Activated naive CD8-positive, alpha-beta T cell (primary cell): Measurements from ENCODE around the gene ESPL1.

ENCODE experiments used
- H3K27ac Mint-ChIP-seq: one replicate; pipeline ENCODE4 v1.8.0; 2021; ENCODE audit warnings: mixed read lengths
- H3K27me3 Mint-ChIP-seq: one replicate; pipeline ENCODE4 v1.8.0; 2021; ENCODE audit warnings: mixed read lengths
- H3K36me3 Mint-ChIP-seq: one replicate; pipeline ENCODE4 v1.8.0; 2021; ENCODE audit warnings: mixed read lengths
- H3K4me1 Mint-ChIP-seq: one replicate; pipeline ENCODE4 v1.8.0; 2021; ENCODE audit warnings: low read depth, mixed read lengths
- H3K4me3 Mint-ChIP-seq: one replicate; pipeline ENCODE4 v1.8.0; 2021; ENCODE audit warnings: mild to moderate bottlenecking, mixed read lengths
- H3K9me3 Mint-ChIP-seq: one replicate; pipeline ENCODE4 v1.8.0; 2021; ENCODE audit warnings: low read depth, mixed read lengths

Gene ESPL1

DNA sequence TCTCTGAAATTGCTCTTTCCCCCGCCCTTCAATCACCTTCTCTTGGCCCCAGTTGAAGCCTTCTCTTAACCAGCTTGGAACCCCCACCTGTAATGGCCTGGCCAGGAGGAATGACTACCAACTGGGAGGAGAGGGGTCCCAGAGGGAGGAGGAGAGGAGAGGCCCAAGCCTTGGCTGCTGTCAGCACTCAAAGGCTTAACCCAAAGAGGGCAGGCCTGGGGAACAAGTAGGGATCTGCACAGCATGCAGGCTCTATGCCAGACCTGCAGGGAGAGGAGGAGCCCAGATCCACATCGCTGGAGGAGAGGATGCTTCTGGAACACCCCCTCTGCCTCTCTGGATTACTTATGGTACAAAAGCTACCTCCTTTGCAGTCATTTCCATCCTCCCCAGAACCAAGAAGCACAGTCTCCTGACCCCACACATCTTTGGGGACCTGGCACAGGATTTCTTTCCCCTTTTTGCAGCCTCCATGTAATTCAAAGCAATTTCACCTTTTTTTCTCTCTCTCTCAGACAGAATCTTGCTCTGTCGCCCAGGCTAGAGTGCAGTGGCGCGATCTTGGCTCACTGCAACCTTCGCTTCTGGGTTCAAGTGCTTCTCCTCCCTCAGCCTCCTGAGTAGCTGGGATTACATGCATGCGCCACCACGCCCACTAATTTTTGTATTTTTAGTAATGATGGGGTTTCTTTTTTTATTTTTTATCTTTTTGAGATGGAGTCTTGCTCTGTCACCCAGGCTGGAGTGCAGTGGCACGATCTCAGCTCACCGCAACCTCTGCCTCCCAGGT, 42.3 kb upstream of the ESPL1 start:
- Mint-ChIP-seq H3K27ac (peak overlapping the region; percentile 86), H3K27me3 (no peaks in the 10 kb centered on the region), H3K4me3 (peak overlapping the region; percentile 64), H3K4me1 (peaks cover 68% of the 10 kb centered on the region), H3K9me3 (no peaks in the 10 kb centered on the region), H3K36me3 (no peaks in the 10 kb centered on the region)

- peaks cover 71% of the 10 kb centered on the region for H3K4me1 Mint-ChIP-seq
- no peaks in the 10 kb centered on the region for H3K27me3 Mint-ChIP-seq
- no peaks in the 10 kb centered on the region for H3K9me3 Mint-ChIP-seq
- peak overlapping the region; percentile 79 for H3K27ac Mint-ChIP-seq
- no peak overlapping the region for H3K4me3 Mint-ChIP-seq
- no peaks in the 10 kb centered on the region for H3K36me3 Mint-ChIP-seq
Observed at GRCh38 chr12:53226815-53227214, 41.3 kb upstream of the ESPL1 start.

GRCh38 chr12:53227341-53227740, 40.8 kb upstream of the ESPL1 start:
- H3K4me1 Mint-ChIP-seq, result peaks cover 68% of the 10 kb centered on the region

GRCh38 chr12:53227836-53228235, 40.3 kb upstream of the ESPL1 start:
- Mint-ChIP-seq H3K27ac (no peak overlapping the region), H3K36me3 (no peaks in the 10 kb centered on the region), H3K27me3 (no peaks in the 10 kb centered on the region), H3K4me3 (no peak overlapping the region), H3K9me3 (no peaks in the 10 kb centered on the region), H3K4me1 (peaks cover 69% of the 10 kb centered on the region)

More at GRCh38 chr12:53227341-53227740, 40.8 kb upstream of the ESPL1 start:
- no peaks in the 10 kb centered on the region for H3K36me3 Mint-ChIP-seq
- H3K4me3 Mint-ChIP-seq, result no peak overlapping the region
- H3K9me3 Mint-ChIP-seq, result no peaks in the 10 kb centered on the region
- no peaks in the 10 kb centered on the region for H3K27me3 Mint-ChIP-seq
- H3K27ac Mint-ChIP-seq, result no peak overlapping the region

GRCh38 chr12:53229454-53229853, 38.6 kb upstream of the ESPL1 start:
- peaks cover 67% of the 10 kb centered on the region for H3K4me1 Mint-ChIP-seq
- H3K27ac Mint-ChIP-seq, result peak overlapping the region; percentile 87
- H3K36me3 Mint-ChIP-seq, result no peaks in the 10 kb centered on the region
- H3K27me3 Mint-ChIP-seq, result no peaks in the 10 kb centered on the region
- H3K9me3 Mint-ChIP-seq, result no peaks in the 10 kb centered on the region
- H3K4me3 Mint-ChIP-seq, result peak overlapping the region; percentile 35

DNA sequence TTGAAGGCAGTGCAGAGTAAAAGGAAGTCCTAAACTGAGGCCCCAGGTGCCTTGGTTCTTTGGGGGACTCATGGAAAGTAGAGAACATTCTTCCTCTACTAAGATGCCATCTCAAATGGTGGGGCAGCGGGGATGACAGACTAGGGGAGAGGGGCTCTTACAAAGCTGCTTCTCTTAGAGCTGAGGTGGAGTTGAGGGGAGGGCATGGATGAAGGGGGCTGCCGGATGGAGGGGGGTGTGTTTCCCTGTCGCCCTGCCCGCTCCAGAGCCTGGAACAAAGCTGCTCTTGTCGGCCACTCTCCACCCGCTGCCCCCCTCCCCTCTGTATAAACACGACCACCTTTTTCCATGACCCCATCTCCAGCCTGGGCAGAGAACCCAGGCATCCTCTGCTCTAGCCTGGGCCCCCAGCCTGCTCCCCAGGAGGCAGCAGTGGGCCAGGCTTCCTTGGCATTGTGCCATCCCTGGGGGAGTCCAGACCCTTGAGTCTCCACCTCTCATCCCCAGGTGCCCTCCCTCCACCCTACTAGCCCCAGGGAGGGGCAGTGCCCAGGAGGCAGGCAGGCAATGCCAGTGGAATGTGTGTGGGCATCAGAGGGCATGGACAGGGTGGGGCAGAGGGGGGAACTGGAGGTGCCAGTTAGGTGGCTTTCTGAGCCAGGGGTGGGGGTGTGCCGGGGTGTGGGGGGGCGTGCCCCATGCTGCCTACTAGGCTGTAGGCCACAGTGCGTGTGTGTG, 37.8 kb upstream of the ESPL1 start:
- peaks cover 62% of the 10 kb centered on the region for H3K4me1 Mint-ChIP-seq
- H3K27me3 Mint-ChIP-seq, result no peaks in the 10 kb centered on the region
- H3K4me3 Mint-ChIP-seq, result peak overlapping the region; percentile 35
- no peaks in the 10 kb centered on the region for H3K9me3 Mint-ChIP-seq
- no peaks in the 10 kb centered on the region for H3K36me3 Mint-ChIP-seq
- H3K27ac Mint-ChIP-seq, result peak overlapping the region; percentile 87

DNA sequence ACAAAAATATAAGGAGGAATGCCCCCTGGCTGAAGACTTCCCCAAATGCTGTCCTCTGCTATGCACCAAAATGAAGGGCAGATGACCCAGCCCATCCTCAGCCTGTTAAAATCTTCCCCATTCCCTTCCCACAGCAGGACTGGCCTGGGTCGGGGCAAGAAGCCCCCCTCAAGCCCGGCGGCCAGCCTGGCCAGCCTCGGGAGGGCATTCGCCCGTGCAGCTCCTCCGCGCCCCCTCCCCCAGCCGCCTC, 36.5 kb upstream of the ESPL1 start:
- Mint-ChIP-seq H3K9me3 (no peaks in the 10 kb centered on the region), H3K27ac (no peak overlapping the region), H3K27me3 (no peaks in the 10 kb centered on the region), H3K4me3 (peak overlapping the region; percentile 65), H3K4me1 (peaks cover 67% of the 10 kb centered on the region), H3K36me3 (no peaks in the 10 kb centered on the region)

GRCh38 chr12:53231921-53232645, 36.0 kb upstream of the ESPL1 start, which contains the start of gene RARG:
Gene RARG (minus strand): TSS chr12:53232209. CDS start chr12:53227545, 4,664 bp downstream.
- H3K4me1 Mint-ChIP-seq, result peaks cover 68% of the 10 kb centered on the region
- H3K27me3 Mint-ChIP-seq, result no peaks in the 10 kb centered on the region
- H3K4me3 Mint-ChIP-seq, result peak within 1 kb of the TSS; percentile 89
- H3K9me3 Mint-ChIP-seq, result no peaks in the 10 kb centered on the region
- H3K27ac Mint-ChIP-seq, result peak within 1 kb of the TSS; percentile 84
- H3K36me3 Mint-ChIP-seq, result no peaks in the 10 kb centered on the region

- Mint-ChIP-seq H3K4me3 (peak overlapping the region; percentile 89), H3K9me3 (no peaks in the 10 kb centered on the region), H3K4me1 (peaks cover 71% of the 10 kb centered on the region), H3K27me3 (no peaks in the 10 kb centered on the region), H3K27ac (peak overlapping the region; percentile 84), H3K36me3 (no peaks in the 10 kb centered on the region)
Observed at GRCh38 chr12:53232646-53233461, 35.2 kb upstream of the ESPL1 start.

GRCh38 chr12:53233671-53234121, 34.4 kb upstream of the ESPL1 start:
- Mint-ChIP-seq H3K4me3 (peak overlapping the region; percentile 30), H3K9me3 (no peaks in the 10 kb centered on the region), H3K27ac (no peak overlapping the region), H3K36me3 (no peaks in the 10 kb centered on the region), H3K4me1 (peaks cover 66% of the 10 kb centered on the region), H3K27me3 (no peaks in the 10 kb centered on the region)

DNA sequence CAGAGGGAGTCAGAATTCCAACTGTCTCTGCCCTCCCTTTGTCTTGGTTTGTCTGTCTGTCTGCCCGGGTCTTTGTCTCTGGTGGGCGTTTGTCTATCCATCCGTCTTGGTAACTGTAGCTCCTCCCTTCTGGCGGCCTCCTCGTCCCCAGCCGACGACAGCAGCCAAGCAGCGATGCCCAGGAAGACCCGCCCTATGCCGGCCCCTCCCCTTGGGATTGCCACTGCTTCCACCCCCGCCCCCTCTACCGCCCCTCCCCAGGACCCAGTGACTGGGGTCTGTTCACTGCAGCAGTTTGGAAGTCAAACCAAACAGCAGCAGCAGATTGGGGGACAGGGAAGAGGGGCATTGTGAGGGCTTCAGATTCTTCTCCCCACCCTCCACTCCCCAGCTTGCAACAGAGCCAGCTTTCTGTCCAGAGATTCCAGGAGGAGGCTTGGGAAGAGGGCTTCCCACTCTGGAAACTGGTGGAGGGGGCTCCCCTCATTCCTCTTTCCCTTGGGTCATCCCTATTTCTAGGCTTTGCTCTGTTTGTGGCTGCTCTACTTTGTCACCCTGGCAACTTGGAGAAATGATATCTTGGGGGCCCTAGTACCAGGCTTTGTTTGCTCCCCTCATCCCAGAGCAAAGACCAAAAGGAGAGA, 33.7 kb upstream of the ESPL1 start:
- Mint-ChIP-seq H3K4me3 (peak overlapping the region; percentile 30), H3K27me3 (no peaks in the 10 kb centered on the region), H3K36me3 (no peaks in the 10 kb centered on the region), H3K27ac (no peak overlapping the region), H3K4me1 (peaks cover 63% of the 10 kb centered on the region), H3K9me3 (no peaks in the 10 kb centered on the region)

GRCh38 chr12:53235164-53235563, 32.9 kb upstream of the ESPL1 start:
- H3K27ac Mint-ChIP-seq, result no peak overlapping the region
- no peak overlapping the region for H3K4me3 Mint-ChIP-seq
- H3K36me3 Mint-ChIP-seq, result no peaks in the 10 kb centered on the region
- no peaks in the 10 kb centered on the region for H3K27me3 Mint-ChIP-seq
- H3K9me3 Mint-ChIP-seq, result no peaks in the 10 kb centered on the region
- H3K4me1 Mint-ChIP-seq, result peaks cover 55% of the 10 kb centered on the region

GRCh38 chr12:53235742-53236442, 32.2 kb upstream of the ESPL1 start:
- H3K27me3 Mint-ChIP-seq, result no peaks in the 10 kb centered on the region
- peaks cover 54% of the 10 kb centered on the region for H3K4me1 Mint-ChIP-seq
- H3K27ac Mint-ChIP-seq, result peak overlapping the region; percentile 68
- no peaks in the 10 kb centered on the region for H3K9me3 Mint-ChIP-seq
- no peaks in the 10 kb centered on the region for H3K36me3 Mint-ChIP-seq
- peak overlapping the region; percentile 62 for H3K4me3 Mint-ChIP-seq
